NOMO-1 treated with DMSO at 0.1 percent for 48 hours (cell line): ENCODE results near the gene NUDCD3.

Experiments
- DNase-seq: peaks from one replicate; lab custom pipeline; 2025; ENCODE audit not compliant: unreplicated experiment; lab: John Stamatoyannopoulos, UW

The NUDCD3 gene

GRCh38 chr7:44372560-44373417, 117.7 kb downstream of the NUDCD3 start:
- DNase-seq = no peak

- no peak for DNase-seq
Measured at GRCh38 chr7:44368885-44369284, 121.6 kb downstream of the NUDCD3 start.

- DNase-seq = no peak
Measured at GRCh38 chr7:44368455-44368854, 122.0 kb downstream of the NUDCD3 start.

GRCh38 chr7:44367475-44368043, 122.9 kb downstream of the NUDCD3 start:
- no peak for DNase-seq

GRCh38 chr7:44366986-44367385, 123.5 kb downstream of the NUDCD3 start:
- peak; percentile 72 for DNase-seq

- DNase-seq = no peak
Measured at GRCh38 chr7:44353668-44354067, 136.8 kb downstream of the NUDCD3 start.

GRCh38 chr7:44348851-44349781, 141.3 kb downstream of the NUDCD3 start:
- DNase-seq = no peak

- no peak for DNase-seq
Measured at GRCh38 chr7:44348300-44348699, 142.2 kb downstream of the NUDCD3 start.

GRCh38 chr7:44347546-44348114, 142.8 kb downstream of the NUDCD3 start:
- no peak for DNase-seq

- DNase-seq = no peak
Measured at GRCh38 chr7:44346063-44346462, 144.4 kb downstream of the NUDCD3 start.

GRCh38 chr7:44341401-44341800, 149.1 kb downstream of the NUDCD3 start:
- no peak for DNase-seq

GRCh38 chr7:44338600-44338999, 151.9 kb downstream of the NUDCD3 start:
- peak; percentile 36 for DNase-seq

GRCh38 chr7:44336491-44336890, 154.0 kb downstream of the NUDCD3 start:
- DNase-seq = no peak

GRCh38 chr7:44335184-44335583, 155.3 kb downstream of the NUDCD3 start:
- no peak for DNase-seq

- DNase-seq = no peak
Measured at GRCh38 chr7:44334734-44335097, 155.7 kb downstream of the NUDCD3 start.

GRCh38 chr7:44333911-44334733, 156.3 kb downstream of the NUDCD3 start:
- no peak for DNase-seq

- no peak for DNase-seq
Measured at GRCh38 chr7:44331682-44332081, 158.8 kb downstream of the NUDCD3 start.

- DNase-seq = no peak
Measured at GRCh38 chr7:44330331-44330730, 160.1 kb downstream of the NUDCD3 start.

GRCh38 chr7:44329888-44330287, 160.6 kb downstream of the NUDCD3 start:
- DNase-seq = no peak
